Fibroblast of lung (primary cell): ENCODE data around the gene HMX1. TPM values are rescaled to one million over a fixed set of nuclear protein-coding genes. Genes with fewer than 3 reads are reported as not detected.

Source experiments
- DNase-seq, 2 donors: peaks; one replicate each; pipeline versions ENCODE4 v3.0.0 to v3.0.0-alpha.2; 2010; ENCODE audit warnings: low read depth in 2 of 2
- H2AFZ ChIP-seq: 2 replicates; pipeline ENCODE4 v1.5.1; 2012; ENCODE audit warnings: low read length, control low read depth, inconsistent platforms
- H3K27ac ChIP-seq: 2 replicates; pipeline ENCODE4 v1.5.1; 2011; ENCODE audit warnings: low read length, control low read depth; ENCODE audit not compliant: insufficient read depth
- H3K27me3 ChIP-seq: 2 replicates; pipeline ENCODE4 v1.5.1; 2011; ENCODE audit warnings: mild to moderate bottlenecking, low read length; ENCODE audit not compliant: control insufficient read depth, insufficient read depth
- H3K36me3 ChIP-seq: 2 replicates; pipeline ENCODE4 v1.5.1; 2011; ENCODE audit warnings: low read length; ENCODE audit not compliant: control insufficient read depth, insufficient read depth
- H3K4me1 ChIP-seq: 2 replicates; pipeline ENCODE4 v1.5.1; 2011; ENCODE audit warnings: low read length; ENCODE audit not compliant: control insufficient read depth, insufficient read depth; ENCODE audit errors: extremely low read depth
- H3K4me2 ChIP-seq: 2 replicates; pipeline ENCODE4 v1.5.1; 2011; ENCODE audit warnings: low read length, control low read depth; ENCODE audit not compliant: insufficient read depth; ENCODE audit errors: extremely low read depth
- H3K4me3 ChIP-seq, 4 experiments: fragments of 200-600 bp in 1 of 4; sonication (generic) in 1 of 4; replicated peaks in 1 of 4; 2 replicates each; pipeline ENCODE4 v1.5.1; 2011 to 2016; ENCODE audit warnings: low read length in 4 of 4, low read depth in 3 of 4, mild to moderate bottlenecking in 3 of 4, control low read depth in 2 of 4, inconsistent platforms in 1 of 4, mixed read lengths in 1 of 4; ENCODE audit not compliant: insufficient read depth in 1 of 4; ENCODE audit errors: control extremely low read depth in 1 of 4
- H3K79me2 ChIP-seq: 2 replicates; pipeline ENCODE4 v1.5.1; 2012; ENCODE audit warnings: mild to moderate bottlenecking, low read length, inconsistent platforms; ENCODE audit not compliant: control insufficient read depth, insufficient read depth
- H3K9ac ChIP-seq: 2 replicates; pipeline ENCODE4 v1.5.1; 2011; ENCODE audit warnings: mild to moderate bottlenecking, low read length, control low read depth; ENCODE audit not compliant: insufficient read depth
- H3K9me3 ChIP-seq: 2 replicates; pipeline ENCODE4 v1.5.1; 2012; ENCODE audit warnings: low read depth, low read length; ENCODE audit not compliant: control insufficient read depth, insufficient read depth
- H4K20me1 ChIP-seq: 2 replicates; pipeline ENCODE4 v1.5.1; 2011; ENCODE audit warnings: low read length; ENCODE audit not compliant: control insufficient read depth, insufficient read depth; ENCODE audit errors: extremely low read depth
- EZH2 ChIP-seq: IDR thresholded peaks from 2 replicates; pipeline ENCODE4 v1.5.1; 2012; ENCODE audit warnings: low read length, control low read depth, mild to moderate bottlenecking; ENCODE audit errors: missing control alignments
- polyA plus RNA-seq, 2 donors: library from polyadenylated mRNA; depleted of rRNA in 1 of 2; stranded (reverse) in 1 of 2; unstranded in 1 of 2; fragments of >200 nt; gene quantifications; 2 replicates each; pipeline ENCODE4 v1.2.1, GENCODE V29; 2011 to 2012; ENCODE audit warnings: missing spikeins in 1 of 2
- total RNA-seq: library from RNA; depleted of rRNA; stranded (reverse); fragments of >200 nt; gene quantifications from 2 replicates; pipeline ENCODE4 v1.2.1, GENCODE V29; 2014
- TF ChIP-seq, protein P1 (sequence below), 2 donors: IDR thresholded peaks in 1 of 2; conservative IDR thresholded peaks in 1 of 2; 1 replicate in 1 of 2; 2 replicates in 1 of 2; pipeline ENCODE4 v1.5.1; 2011 to 2012; ENCODE audit warnings: low read length in 2 of 2, control low read depth in 1 of 2, inconsistent platforms in 1 of 2, low read depth in 1 of 2, mild to moderate bottlenecking in 1 of 2

Gene HMX1
- total and polyA plus RNA-seq, 2 donors (not counting 1 experiment from before 2014, with no cell fraction given): not detected

DNA sequence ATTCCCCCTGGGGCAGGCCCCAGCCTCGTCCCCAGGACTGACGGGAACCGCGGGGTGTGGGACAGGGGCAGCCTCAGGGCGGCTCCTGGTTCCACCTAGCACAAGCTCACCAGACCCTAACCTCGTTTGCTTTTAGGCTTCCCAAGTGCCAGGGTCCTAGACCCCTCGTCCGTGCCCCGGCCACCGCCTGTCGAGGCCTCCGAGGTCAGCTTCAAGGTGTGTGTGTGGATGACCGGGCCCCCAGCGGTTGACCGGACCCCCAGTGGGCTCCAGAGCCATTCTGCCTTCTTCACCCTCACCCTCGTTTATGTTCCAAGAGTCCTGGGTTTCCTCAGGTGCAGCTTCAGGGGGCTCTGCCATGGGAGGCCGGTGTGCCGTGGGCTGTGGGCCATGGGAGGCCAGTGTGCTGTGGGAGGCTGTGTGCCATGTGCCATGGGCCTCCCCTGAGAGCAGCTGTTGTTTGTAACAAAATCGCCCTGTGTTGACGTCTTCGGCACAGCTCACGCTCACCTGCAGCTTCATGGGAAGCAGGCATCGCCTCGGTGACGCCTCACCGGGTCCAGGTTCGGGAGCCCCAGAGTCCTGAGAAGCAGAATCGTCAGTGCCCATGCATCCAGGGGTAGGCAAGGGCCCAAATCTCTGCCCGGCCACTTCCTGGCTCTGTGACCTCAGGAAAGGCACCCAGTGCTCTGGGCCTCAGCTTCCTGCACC lies 43.0 kb upstream of the HMX1 start:
- Histone ChIP-seq H3K79me2 (no peaks in the 10 kb centered on the region), H3K9ac (no peak overlapping the region), H3K27me3 (no peaks in the 10 kb centered on the region), H2AFZ (no peak overlapping the region), H3K36me3 (no peaks in the 10 kb centered on the region), H4K20me1 (no peaks in the 10 kb centered on the region), H3K4me2 (no peak overlapping the region), H3K4me1 (no peaks in the 10 kb centered on the region), H3K4me3 (no peak overlapping the region), H3K9me3 (no peaks in the 10 kb centered on the region), H3K27ac (no peak overlapping the region)
- DNase-seq: no peak
- TF ChIP-seq, protein P1, sequence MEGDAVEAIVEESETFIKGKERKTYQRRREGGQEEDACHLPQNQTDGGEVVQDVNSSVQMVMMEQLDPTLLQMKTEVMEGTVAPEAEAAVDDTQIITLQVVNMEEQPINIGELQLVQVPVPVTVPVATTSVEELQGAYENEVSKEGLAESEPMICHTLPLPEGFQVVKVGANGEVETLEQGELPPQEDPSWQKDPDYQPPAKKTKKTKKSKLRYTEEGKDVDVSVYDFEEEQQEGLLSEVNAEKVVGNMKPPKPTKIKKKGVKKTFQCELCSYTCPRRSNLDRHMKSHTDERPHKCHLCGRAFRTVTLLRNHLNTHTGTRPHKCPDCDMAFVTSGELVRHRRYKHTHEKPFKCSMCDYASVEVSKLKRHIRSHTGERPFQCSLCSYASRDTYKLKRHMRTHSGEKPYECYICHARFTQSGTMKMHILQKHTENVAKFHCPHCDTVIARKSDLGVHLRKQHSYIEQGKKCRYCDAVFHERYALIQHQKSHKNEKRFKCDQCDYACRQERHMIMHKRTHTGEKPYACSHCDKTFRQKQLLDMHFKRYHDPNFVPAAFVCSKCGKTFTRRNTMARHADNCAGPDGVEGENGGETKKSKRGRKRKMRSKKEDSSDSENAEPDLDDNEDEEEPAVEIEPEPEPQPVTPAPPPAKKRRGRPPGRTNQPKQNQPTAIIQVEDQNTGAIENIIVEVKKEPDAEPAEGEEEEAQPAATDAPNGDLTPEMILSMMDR (conservative IDR thresholded peaks at IDR 0.05 in 1 of 2, IDR thresholded peaks at IDR 0.05 in 1 of 2; ENCODE audit: low read depth in 1 of 2, low read length in 2 of 2): no peak
- no peak for TF ChIP-seq EZH2

DNA sequence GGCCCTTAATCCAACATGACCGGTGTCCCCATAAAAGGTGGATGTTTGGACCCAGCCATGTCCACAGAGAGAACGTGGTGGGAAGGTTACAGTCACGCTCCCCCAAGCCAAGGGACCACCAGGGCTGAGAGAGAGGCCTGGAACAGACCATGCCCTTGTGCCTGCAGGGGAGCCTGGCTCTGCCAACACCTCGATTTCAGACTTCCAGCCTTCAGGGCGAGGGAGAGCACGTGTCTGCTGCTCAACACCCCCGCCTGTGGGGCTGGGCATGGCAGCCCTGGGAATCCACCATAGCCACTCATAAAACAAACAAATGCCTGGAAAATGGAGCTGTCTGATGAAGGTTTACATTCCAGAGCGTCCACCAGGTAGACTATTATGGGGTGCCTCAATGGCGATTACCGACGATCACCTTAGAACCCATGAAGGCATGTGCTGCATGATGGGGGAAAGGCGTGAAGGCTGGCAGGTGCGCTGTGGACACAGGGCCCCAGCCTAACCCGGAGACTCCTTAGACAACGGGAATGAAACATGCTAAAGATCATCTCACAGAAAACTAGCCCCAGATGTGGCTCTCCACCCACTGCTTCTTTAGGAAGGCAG lies 42.3 kb upstream of the HMX1 start:
- Histone ChIP-seq H3K27ac (no peak overlapping the region), H3K36me3 (no peaks in the 10 kb centered on the region), H3K79me2 (no peaks in the 10 kb centered on the region), H2AFZ (no peak overlapping the region), H3K4me2 (no peak overlapping the region), H3K4me3 (no peak overlapping the region), H3K9ac (no peak overlapping the region), H4K20me1 (no peaks in the 10 kb centered on the region), H3K4me1 (no peaks in the 10 kb centered on the region), H3K27me3 (no peaks in the 10 kb centered on the region), H3K9me3 (no peaks in the 10 kb centered on the region)
- DNase-seq: no peak
- no peak for TF ChIP-seq EZH2
- TF ChIP-seq, protein P1 (conservative IDR thresholded peaks at IDR 0.05 in 1 of 2, IDR thresholded peaks at IDR 0.05 in 1 of 2; ENCODE audit: low read depth in 1 of 2, low read length in 2 of 2): no peak

DNA sequence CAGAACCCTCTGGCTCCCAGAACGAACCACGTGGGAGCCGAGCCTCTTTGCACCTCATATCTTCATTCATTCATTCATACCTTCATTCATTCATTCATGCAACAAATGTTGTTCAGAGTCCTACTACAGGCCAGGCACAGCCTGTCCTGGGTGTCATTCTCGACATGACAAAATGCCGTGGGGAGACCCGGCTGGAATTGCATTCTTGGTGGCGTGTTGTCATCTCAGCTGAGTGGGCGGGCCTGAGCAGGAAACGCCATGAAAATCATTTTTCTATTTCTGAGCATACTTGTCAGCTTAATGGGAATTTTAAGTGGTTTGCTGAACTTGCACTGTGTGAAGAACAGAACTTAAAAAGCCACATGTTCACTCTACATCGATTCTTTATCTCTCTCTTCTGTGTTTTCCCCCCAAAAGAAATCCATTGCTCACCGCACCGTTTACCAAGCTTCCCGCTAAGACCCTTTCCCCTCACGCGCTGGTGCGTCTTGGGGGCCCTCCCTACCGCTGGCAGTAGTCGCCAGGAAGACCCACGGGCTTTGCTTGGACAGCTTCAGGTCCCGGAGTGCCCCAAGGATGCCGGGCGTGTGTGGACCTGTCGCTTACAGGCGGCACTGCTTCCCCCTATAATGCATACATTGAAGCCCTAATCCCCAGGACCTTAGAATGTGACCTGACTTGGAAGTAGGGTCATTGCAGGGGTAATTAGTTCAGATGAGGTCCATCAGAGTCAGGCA lies 41.6 kb upstream of the HMX1 start:
- no peaks in the 10 kb centered on the region for H3K27me3 ChIP-seq
- H3K9me3 ChIP-seq: no peaks in the 10 kb centered on the region
- H3K4me1 ChIP-seq: no peaks in the 10 kb centered on the region
- no peak overlapping the region for H3K27ac ChIP-seq
- no peak for TF ChIP-seq EZH2
- TF ChIP-seq, protein P1 (conservative IDR thresholded peaks at IDR 0.05 in 1 of 2, IDR thresholded peaks at IDR 0.05 in 1 of 2; ENCODE audit: low read depth in 1 of 2, low read length in 2 of 2): no peak
- no peak for DNase-seq
- H3K36me3 ChIP-seq: no peaks in the 10 kb centered on the region
- no peak overlapping the region for H3K4me3 ChIP-seq
- H4K20me1 ChIP-seq: no peaks in the 10 kb centered on the region
- H3K4me2 ChIP-seq: no peak overlapping the region
- no peak overlapping the region for H2AFZ ChIP-seq
- H3K79me2 ChIP-seq: no peaks in the 10 kb centered on the region
- H3K9ac ChIP-seq: no peak overlapping the region
